Trophoblast cell (in vitro differentiated cells and primary cell): ENCODE results near the gene ATP6V0A4.

Experiments
- DNase-seq, 2 donors: peaks; one replicate each; pipeline ENCODE4 v3.0.0-alpha.2; 2016
- H2AFZ ChIP-seq: 2 replicates; pipeline ENCODE4 v1.6.1; 2013; ENCODE audit warnings: low read length, moderate library complexity, mild to moderate bottlenecking; ENCODE audit not compliant: insufficient read depth, poor library complexity
- H2AK5ac ChIP-seq: 2 replicates; pipeline ENCODE4 v1.6.1; 2013; ENCODE audit warnings: mild to moderate bottlenecking, low read length
- H2BK120ac ChIP-seq: 2 replicates; pipeline ENCODE4 v1.6.1; 2013; ENCODE audit warnings: low read length, mild to moderate bottlenecking, moderate library complexity; ENCODE audit not compliant: insufficient read depth, poor library complexity
- H2BK12ac ChIP-seq: 2 replicates; pipeline ENCODE4 v1.6.1; 2013; ENCODE audit warnings: mild to moderate bottlenecking, low read length, moderate library complexity
- H2BK5ac ChIP-seq: 2 replicates; pipeline ENCODE4 v1.6.1; 2013; ENCODE audit warnings: low read length, low read depth, moderate library complexity, mild to moderate bottlenecking; ENCODE audit not compliant: poor library complexity
- H3K14ac ChIP-seq: 2 replicates; pipeline ENCODE4 v1.6.1; 2013; ENCODE audit warnings: mild to moderate bottlenecking, low read length
- H3K18ac ChIP-seq: 2 replicates; pipeline ENCODE4 v1.6.1; 2013; ENCODE audit warnings: mild to moderate bottlenecking, low read length
- H3K23ac ChIP-seq: 2 replicates; pipeline ENCODE4 v1.6.1; 2013; ENCODE audit warnings: low read length
- H3K27ac ChIP-seq: 2 replicates; pipeline ENCODE4 v1.5.1; 2013; ENCODE audit warnings: low read depth, mild to moderate bottlenecking, inconsistent platforms, low read length, moderate library complexity
- H3K27me3 ChIP-seq: 2 replicates; pipeline ENCODE4 v1.6.1; 2013; ENCODE audit warnings: inconsistent platforms, mild to moderate bottlenecking, low read length, moderate library complexity; ENCODE audit not compliant: insufficient read depth
- H3K36me3 ChIP-seq, 2 experiments: 1 replicate in 1 of 2; 2 replicates in 1 of 2; pipeline ENCODE4 v1.6.1; 2013; ENCODE audit warnings: low read length in 2 of 2, mild to moderate bottlenecking in 2 of 2, moderate library complexity in 1 of 2; ENCODE audit not compliant: insufficient read depth in 2 of 2, control insufficient read depth in 1 of 2
- H3K4ac ChIP-seq: 2 replicates; pipeline ENCODE4 v1.6.1; 2013; ENCODE audit warnings: low read depth, mild to moderate bottlenecking, low read length, moderate library complexity
- H3K4me1 ChIP-seq, 2 experiments: 1 replicate in 1 of 2; 2 replicates in 1 of 2; pipeline ENCODE4 v1.6.1; 2013; ENCODE audit warnings: low read length in 2 of 2, mild to moderate bottlenecking in 2 of 2, moderate library complexity in 1 of 2; ENCODE audit not compliant: insufficient read depth in 2 of 2, control insufficient read depth in 1 of 2
- H3K4me2 ChIP-seq: 2 replicates; pipeline ENCODE4 v1.6.1; 2013; ENCODE audit warnings: inconsistent platforms, mild to moderate bottlenecking, low read length, moderate library complexity
- H3K4me3 ChIP-seq: 2 replicates; pipeline ENCODE4 v1.5.1; 2013; ENCODE audit warnings: mild to moderate bottlenecking, low read depth, low read length, inconsistent platforms
- H3K79me1 ChIP-seq: one replicate; pipeline ENCODE4 v1.6.1; 2013; ENCODE audit warnings: low read length
- H3K79me2 ChIP-seq: 2 replicates; pipeline ENCODE4 v1.6.1; 2013; ENCODE audit warnings: low read length, mild to moderate bottlenecking; ENCODE audit not compliant: control insufficient read depth, insufficient read depth, poor library complexity
- H3K9ac ChIP-seq: 2 replicates; pipeline ENCODE4 v1.6.1; 2013; ENCODE audit warnings: mild to moderate bottlenecking, low read length
- H3K9me3 ChIP-seq: 2 replicates; pipeline ENCODE4 v1.6.1; 2013; ENCODE audit warnings: low read depth, mild to moderate bottlenecking, control low read depth, inconsistent platforms, low read length; ENCODE audit not compliant: insufficient read depth
- H4K12ac ChIP-seq: 2 replicates; pipeline ENCODE4 v1.6.1; 2013; ENCODE audit warnings: low read depth, mild to moderate bottlenecking, low read length, moderate library complexity
- H4K8ac ChIP-seq: 2 replicates; pipeline ENCODE4 v1.6.1; 2013; ENCODE audit warnings: low read depth, mild to moderate bottlenecking, low read length, moderate library complexity
- H4K91ac ChIP-seq: one replicate; pipeline ENCODE4 v1.6.1; 2013; ENCODE audit warnings: low read depth, mild to moderate bottlenecking, low read length, moderate library complexity
- WGBS: extraction: QIAGEN DNeasy Blood & Tissue Kit; methylation state at CpG from one replicate; pipeline ENCODE4 v1.1.7; 2013; ENCODE audit warnings: missing lambda C conversion rate; ENCODE audit not compliant: insufficient read length, insufficient coverage; ENCODE audit errors: extremely low coverage; 5-methylcytosine and 5-hydroxymethylcytosine counted together

ATP6V0A4 gene

DNA sequence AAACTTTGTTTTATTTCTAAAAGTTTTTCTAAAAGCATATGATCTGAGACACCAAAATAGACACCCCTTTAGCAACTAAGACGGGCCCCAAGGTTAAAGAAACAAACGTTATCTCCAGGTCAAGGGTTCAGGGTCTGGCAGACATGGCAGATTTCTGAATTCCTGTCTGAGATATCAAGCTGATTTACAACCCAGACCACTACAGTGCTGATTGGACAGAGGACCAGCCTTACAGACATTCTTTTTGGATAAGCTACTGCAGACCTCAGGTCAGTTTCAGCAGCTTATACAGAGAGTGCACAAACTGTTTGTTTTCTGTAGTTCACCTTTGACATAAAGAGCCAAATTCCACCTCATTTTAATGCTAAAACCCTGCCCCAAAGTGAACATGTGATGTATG, 131.6 kb downstream of the ATP6V0A4 start:
- WGBS, result no CpG with 5 or more reads among the region's 2 CpGs
- peak overlapping the region; percentile 70 for H2BK5ac ChIP-seq
- H4K12ac ChIP-seq, result no peak overlapping the region
- H3K4me3 ChIP-seq, result no peak overlapping the region
- no peak overlapping the region for H2BK12ac ChIP-seq
- no peak overlapping the region for H2BK120ac ChIP-seq
- H3K4me1 ChIP-seq, result peaks cover 24 to 32% of the 10 kb centered on the region in 2 experiments
- no peak overlapping the region for H3K14ac ChIP-seq
- H3K36me3 ChIP-seq, result no peaks in the 10 kb centered on the region
- peaks cover 58% of the 10 kb centered on the region for H3K79me1 ChIP-seq
- H3K4ac ChIP-seq, result no peak overlapping the region
- H3K79me2 ChIP-seq, result peaks cover 14% of the 10 kb centered on the region
- H3K18ac ChIP-seq, result no peak overlapping the region
- peak overlapping the region; percentile 89 for H3K27ac ChIP-seq
- no peak overlapping the region for H2AFZ ChIP-seq
- H2AK5ac ChIP-seq, result no peak overlapping the region
- H3K4me2 ChIP-seq, result peak overlapping the region; percentile 21
- no peak overlapping the region for H4K8ac ChIP-seq
- H3K9ac ChIP-seq, result no peak overlapping the region
- H4K91ac ChIP-seq, result no peak overlapping the region
- no peaks in the 10 kb centered on the region for H3K27me3 ChIP-seq
- DNase-seq, result no peak
- no peak overlapping the region for H3K23ac ChIP-seq
- H3K9me3 ChIP-seq, result peaks cover 10% of the 10 kb centered on the region

DNA sequence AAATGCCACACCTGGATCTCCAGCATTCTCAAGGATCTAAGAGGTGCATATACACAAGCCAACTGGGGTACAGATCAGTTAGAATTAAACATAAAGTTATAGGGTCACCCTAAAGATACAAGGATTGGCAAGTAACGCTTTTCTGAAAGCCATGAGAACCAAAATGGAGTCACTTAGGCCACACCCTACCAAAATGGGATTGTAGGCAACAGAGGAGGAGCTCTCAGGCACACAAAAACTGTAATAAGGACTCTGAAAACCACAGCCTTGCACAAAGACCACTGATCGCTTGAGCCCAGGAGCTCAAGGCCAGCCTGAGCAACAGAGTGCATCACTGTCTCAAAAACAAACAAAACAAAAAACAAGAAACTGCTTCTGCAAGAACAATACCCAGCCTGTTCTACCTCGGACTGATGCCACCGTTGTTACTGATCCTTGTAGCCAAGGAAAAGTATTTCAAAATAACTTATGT, 132.3 kb downstream of the ATP6V0A4 start:
- H3K36me3 ChIP-seq, result no peaks in the 10 kb centered on the region
- H2BK12ac ChIP-seq, result peak overlapping the region; percentile 90
- H3K4me3 ChIP-seq, result no peak overlapping the region
- DNase-seq, result no peak
- peaks cover 58% of the 10 kb centered on the region for H3K79me1 ChIP-seq
- H3K4ac ChIP-seq, result peak overlapping the region; percentile 31
- H3K79me2 ChIP-seq, result peaks cover 14% of the 10 kb centered on the region
- peak overlapping the region; percentile 73 for H3K18ac ChIP-seq
- H3K4me1 ChIP-seq, result peaks cover 24 to 32% of the 10 kb centered on the region in 2 experiments
- peaks cover 10% of the 10 kb centered on the region for H3K9me3 ChIP-seq
- no CpG with 5 or more reads among the region's 4 CpGs for WGBS
- H2AFZ ChIP-seq, result no peak overlapping the region
- H2BK120ac ChIP-seq, result peak overlapping the region; percentile 54
- H2AK5ac ChIP-seq, result peak overlapping the region; percentile 48
- no peaks in the 10 kb centered on the region for H3K27me3 ChIP-seq
- H2BK5ac ChIP-seq, result peak overlapping the region; percentile 55
- peak overlapping the region; percentile 57 for H4K91ac ChIP-seq
- H4K12ac ChIP-seq, result no peak overlapping the region
- H3K9ac ChIP-seq, result no peak overlapping the region
- H3K27ac ChIP-seq, result peak overlapping the region; percentile 90
- H3K23ac ChIP-seq, result no peak overlapping the region
- H4K8ac ChIP-seq, result peak overlapping the region; percentile 33
- H3K14ac ChIP-seq, result peak overlapping the region; percentile 55
- no peak overlapping the region for H3K4me2 ChIP-seq

- no peak overlapping the region for H3K18ac ChIP-seq
- peak overlapping the region; percentile 55 for H2BK5ac ChIP-seq
- H3K79me1 ChIP-seq, result peaks cover 58% of the 10 kb centered on the region
- peak overlapping the region; percentile 54 for H2BK120ac ChIP-seq
- H4K12ac ChIP-seq, result no peak overlapping the region
- H3K27ac ChIP-seq, result peak overlapping the region; percentile 90
- H4K91ac ChIP-seq, result peak overlapping the region; percentile 57
- peaks cover 24 to 32% of the 10 kb centered on the region in 2 experiments for H3K4me1 ChIP-seq
- H3K14ac ChIP-seq, result peak overlapping the region; percentile 5
- no peak overlapping the region for H3K4me2 ChIP-seq
- H3K9ac ChIP-seq, result no peak overlapping the region
- H4K8ac ChIP-seq, result peak overlapping the region; percentile 0
- peak overlapping the region; percentile 53 for H2BK12ac ChIP-seq
- H3K4ac ChIP-seq, result peak overlapping the region; percentile 1
- H3K27me3 ChIP-seq, result no peaks in the 10 kb centered on the region
- H2AFZ ChIP-seq, result no peak overlapping the region
- H3K36me3 ChIP-seq, result no peaks in the 10 kb centered on the region
- H3K79me2 ChIP-seq, result peaks cover 14% of the 10 kb centered on the region
- no CpG with 5 or more reads among the region's 4 CpGs for WGBS
- peak overlapping the region; percentile 1 for H2AK5ac ChIP-seq
- no peak for DNase-seq
- H3K4me3 ChIP-seq, result no peak overlapping the region
- no peak overlapping the region for H3K23ac ChIP-seq
- peaks cover 10% of the 10 kb centered on the region for H3K9me3 ChIP-seq
Measured at GRCh38 chr7:138665249-138665648, 132.7 kb downstream of the ATP6V0A4 start.

- peak overlapping the region; percentile 78 for H3K9ac ChIP-seq
- H3K79me2 ChIP-seq, result peaks cover 14% of the 10 kb centered on the region
- H3K4me2 ChIP-seq, result peak overlapping the region; percentile 54
- peak overlapping the region; percentile 95 for H3K18ac ChIP-seq
- H3K36me3 ChIP-seq, result no peaks in the 10 kb centered on the region
- H4K8ac ChIP-seq, result peak overlapping the region; percentile 96
- no CpG with 5 or more reads among the region's 59 CpGs for WGBS
- H3K14ac ChIP-seq, result peak overlapping the region; percentile 98
- peak overlapping the region; percentile 90 for H3K4ac ChIP-seq
- peak overlapping the region; percentile 100 for H4K91ac ChIP-seq
- DNase-seq, result peak; percentile 84 to 94
- peak overlapping the region; percentile 94 for H2AFZ ChIP-seq
- no peaks in the 10 kb centered on the region for H3K27me3 ChIP-seq
- peaks cover 8% of the 10 kb centered on the region for H3K9me3 ChIP-seq
- peak overlapping the region; percentile 79 for H4K12ac ChIP-seq
- peak overlapping the region; percentile 92 for H2BK12ac ChIP-seq
- H2AK5ac ChIP-seq, result peak overlapping the region; percentile 97
- H3K4me3 ChIP-seq, result no peak overlapping the region
- H2BK120ac ChIP-seq, result peak overlapping the region; percentile 99
- H3K27ac ChIP-seq, result peak overlapping the region; percentile 100
- H3K4me1 ChIP-seq, result peaks cover 31 to 37% of the 10 kb centered on the region in 2 experiments
- H3K23ac ChIP-seq, result peak overlapping the region; percentile 82
- H2BK5ac ChIP-seq, result peak overlapping the region; percentile 99
- peaks cover 63% of the 10 kb centered on the region for H3K79me1 ChIP-seq
Measured at GRCh38 chr7:138663725-138664710, 134.0 kb downstream of the ATP6V0A4 start.
